ENCODE measurements around the gene ADO.

GRCh38 chr10:62815381-62816075, 11.0 kb downstream of the ADO start:
- TF ChIP-seq CTCF (IDR thresholded peaks at IDR 0.05) (no peak), EP300 (IDR thresholded peaks at IDR 0.05) (no peak), POLR2AphosphoS5 (IDR thresholded peaks at IDR 0.05) (no peak), POLR2A (IDR thresholded peaks at IDR 0.05) (no peak)

Measured in suprapubic skin (tissue), 4 donors.